ENCODE data around the gene FAM118A.
"Not testable (repeated sequence)": the region's sequence is repeated elsewhere in the genome, so short reads cannot be mapped to it uniquely, and the experiment has no call there.

The FAM118A gene

GRCh38 chr22:45334068-45334467 is 24.3 kb downstream of the FAM118A start:
- no peak for DNase-seq

- no peak for DNase-seq
Observed at GRCh38 chr22:45334528-45334927, 24.8 kb downstream of the FAM118A start.

GRCh38 chr22:45335021-45335818 is 25.5 kb downstream of the FAM118A start:
- no peak for DNase-seq

- no peak for DNase-seq
Observed at GRCh38 chr22:45335854-45336522, 26.3 kb downstream of the FAM118A start.

- no peak for DNase-seq
Observed at GRCh38 chr22:45336971-45337431, 27.3 kb downstream of the FAM118A start.

GRCh38 chr22:45337536-45337935 is 27.8 kb downstream of the FAM118A start:
- no peak for DNase-seq

- no peak for DNase-seq
Observed at GRCh38 chr22:45338795-45339194, 29.1 kb downstream of the FAM118A start.

GRCh38 chr22:45340323-45340722 is 30.6 kb downstream of the FAM118A start:
- DNase-seq, result no peak

- peak; percentile 37 to 49 for DNase-seq
Observed at GRCh38 chr22:45341498-45341897, 31.8 kb downstream of the FAM118A start.

GRCh38 chr22:45343143-45343542 is 33.4 kb downstream of the FAM118A start:
- no peak for DNase-seq

GRCh38 chr22:45344334-45344733 is 34.6 kb downstream of the FAM118A start:
- no peak for DNase-seq

- DNase-seq, result no peak
Observed at GRCh38 chr22:45349916-45350315, 40.2 kb downstream of the FAM118A start.

GRCh38 chr22:45351956-45352355 is 42.2 kb downstream of the FAM118A start:
- DNase-seq, result no peak

GRCh38 chr22:45352757-45353156 is 43.0 kb downstream of the FAM118A start:
- not testable (repeated sequence) for DNase-seq

GRCh38 chr22:45353786-45354185 is 44.1 kb downstream of the FAM118A start:
- no peak for DNase-seq

- no peak for DNase-seq
Observed at GRCh38 chr22:45357490-45357889, 47.8 kb downstream of the FAM118A start.

- DNase-seq, result no peak
Observed at GRCh38 chr22:45358127-45358526, 48.4 kb downstream of the FAM118A start.

- DNase-seq, result no peak
Observed at GRCh38 chr22:45359627-45360026, 49.9 kb downstream of the FAM118A start.

GRCh38 chr22:45366713-45367112 is 57.0 kb downstream of the FAM118A start:
- DNase-seq, result no peak

- DNase-seq, result not testable (repeated sequence)
Observed at GRCh38 chr22:45373592-45373991, 63.9 kb downstream of the FAM118A start.

- no peak for DNase-seq
Observed at GRCh38 chr22:45376009-45376408, 66.3 kb downstream of the FAM118A start.

- no peak for DNase-seq
Observed at GRCh38 chr22:45376703-45377102, 67.0 kb downstream of the FAM118A start.

GRCh38 chr22:45381348-45381747 is 71.6 kb downstream of the FAM118A start:
- DNase-seq, result no peak

- no peak for DNase-seq
Observed at GRCh38 chr22:45389546-45389945, 79.8 kb downstream of the FAM118A start.

Data from activated T-cell treated with anti-CD3 and anti-CD28 coated beads, Interleukin-2, amount 50 U/mL, for 48 hours (primary cell).